GM19397 (cell line): ENCODE results near the gene TARDBP.
A peak's percentile ranks its signal among the peaks of the same experiment; 100 is the strongest.
"Not testable (repeated sequence)": the region's sequence is repeated elsewhere in the genome, so short reads cannot be mapped to it uniquely, and the experiment has no call there.

Experiments
- ATAC-seq: cut with Tn5 transposase; IDR thresholded peaks from one replicate; pipeline ENCODE4 v1.9.1; 2021; ENCODE audit warnings: mild to moderate bottlenecking, moderate library complexity; ENCODE audit not compliant: unreplicated experiment

The TARDBP gene

DNA sequence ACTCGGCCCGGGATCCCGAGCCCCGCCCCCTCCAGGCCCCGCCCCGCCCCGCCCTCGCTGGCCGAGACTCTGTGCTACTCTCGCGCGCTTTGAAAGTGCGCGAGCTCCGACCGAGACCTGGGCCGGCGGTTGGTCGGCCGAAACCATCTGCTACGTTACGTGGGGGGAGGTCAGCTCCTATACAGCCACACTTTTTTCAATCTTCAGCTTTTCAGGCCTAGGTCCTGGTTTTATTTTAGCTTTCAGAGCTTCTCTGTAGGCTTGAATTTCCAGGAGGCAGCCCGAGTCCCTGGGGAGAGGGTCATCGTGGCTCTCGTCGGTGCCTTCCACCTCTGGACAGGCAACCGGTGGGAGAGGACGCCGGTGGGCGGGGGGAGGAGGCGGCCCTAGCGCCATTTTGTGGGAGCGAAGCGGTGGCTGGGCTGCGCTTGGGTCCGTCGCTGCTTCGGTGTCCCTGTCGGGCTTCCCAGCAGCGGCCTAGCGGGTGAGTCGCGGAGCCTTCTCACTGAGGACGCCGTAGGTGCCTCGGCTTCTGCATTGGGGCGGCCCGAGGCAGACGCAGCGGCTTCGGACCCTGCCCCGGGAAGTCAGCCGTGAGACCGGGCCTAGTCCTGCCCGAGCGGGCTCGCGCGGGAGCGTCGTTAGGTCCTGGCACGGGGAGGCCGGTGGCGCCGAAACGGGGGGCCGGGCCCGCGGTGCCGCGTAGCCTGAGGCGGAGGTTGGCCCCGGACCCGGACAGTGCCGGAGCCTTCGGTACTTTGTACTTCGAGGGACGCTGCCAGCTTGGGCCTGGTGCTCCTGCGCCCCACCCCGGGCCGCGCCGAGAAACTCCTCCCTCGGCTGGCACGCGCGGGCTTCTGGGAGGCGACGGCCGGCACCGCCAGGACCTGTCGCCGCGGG, at the start of gene TARDBP:
Gene TARDBP (plus strand): TSS at position 395 of the 900 bp plus-strand sequence. CDS start 1,074 bp downstream, outside the sequence.
- peak; percentile 84 for ATAC-seq

- ATAC-seq, result no peak
Measured at GRCh38 chr1:10965546-10966226, 46.8 kb upstream of the TARDBP start.

- no peak for ATAC-seq
Measured at GRCh38 chr1:10967090-10967489, 45.4 kb upstream of the TARDBP start.

GRCh38 chr1:10968411-10968826, 44.0 kb upstream of the TARDBP start:
- no peak for ATAC-seq

DNA sequence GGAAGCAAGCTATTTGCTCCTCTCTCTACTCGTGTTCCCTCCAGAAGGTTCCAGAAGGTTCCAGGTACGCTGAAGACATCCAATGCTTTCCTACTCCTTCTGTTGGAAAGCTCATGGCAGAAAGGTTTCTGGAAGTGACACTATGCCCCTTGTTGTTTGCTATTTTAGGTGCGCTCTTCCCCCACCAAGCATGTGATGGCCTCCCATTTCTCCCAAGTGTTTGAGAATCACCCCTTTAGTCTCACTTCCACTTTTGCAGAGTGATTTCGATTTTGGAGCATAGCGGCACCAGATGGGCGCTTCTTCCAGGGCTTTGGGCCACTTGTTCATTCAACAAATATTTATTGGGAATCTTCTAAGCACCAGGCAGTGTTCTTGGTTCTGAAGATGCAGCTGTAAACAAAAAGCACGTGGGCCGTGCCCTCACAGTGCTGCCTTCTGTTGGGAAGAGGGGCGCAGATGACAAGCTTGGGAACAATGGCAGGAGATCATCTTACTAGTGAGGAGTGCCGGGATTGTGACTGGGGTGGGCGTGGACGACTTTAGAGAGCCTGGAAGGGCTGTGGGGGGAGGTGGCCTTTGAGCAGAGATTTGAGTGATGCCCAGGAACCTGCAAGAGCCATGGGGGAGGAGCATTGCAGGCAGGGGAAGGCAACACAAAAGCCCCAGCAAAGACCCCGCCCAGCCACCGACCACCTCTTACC, 43.0 kb upstream of the TARDBP start:
- ATAC-seq, result no peak

DNA sequence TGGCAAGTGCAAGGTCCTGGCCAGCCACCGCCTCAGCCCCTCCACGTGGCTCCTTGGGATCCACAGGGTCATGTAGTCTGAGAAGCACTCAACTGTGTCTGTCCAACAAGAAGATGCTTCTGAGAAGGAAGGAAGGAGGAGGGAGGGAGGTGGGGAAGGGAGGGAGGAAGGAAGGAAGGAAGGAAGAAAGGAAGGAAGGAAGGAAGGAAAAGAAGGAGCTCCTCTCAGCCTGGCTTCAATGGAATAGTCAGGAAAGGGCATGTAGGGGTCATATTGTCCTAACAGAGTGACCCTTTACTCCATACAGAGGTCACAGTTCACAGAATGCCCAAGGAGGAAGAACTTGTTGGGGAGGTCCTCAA, 42.5 kb upstream of the TARDBP start:
- ATAC-seq, result no peak

DNA sequence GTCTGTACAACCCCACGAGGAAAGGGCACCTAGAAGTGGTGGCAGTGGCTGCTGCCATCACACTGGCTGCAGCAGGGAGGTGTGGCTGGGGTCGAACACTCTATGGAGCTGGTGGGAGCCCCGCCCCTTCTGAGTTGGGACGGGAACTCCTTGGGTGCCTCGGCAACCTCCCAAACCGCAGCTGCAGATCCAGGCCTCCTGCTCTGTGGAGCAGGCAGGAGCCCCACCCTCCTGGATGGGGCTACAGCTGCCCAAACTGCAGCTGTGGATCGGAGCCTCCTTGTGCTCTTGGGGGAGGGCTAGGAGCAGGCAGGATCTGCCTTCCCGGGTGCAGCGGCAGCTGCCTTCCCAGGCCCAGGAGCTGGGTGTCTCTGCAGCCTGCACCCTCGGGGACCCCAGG, 38.9 kb upstream of the TARDBP start:
- ATAC-seq, result no peak

DNA sequence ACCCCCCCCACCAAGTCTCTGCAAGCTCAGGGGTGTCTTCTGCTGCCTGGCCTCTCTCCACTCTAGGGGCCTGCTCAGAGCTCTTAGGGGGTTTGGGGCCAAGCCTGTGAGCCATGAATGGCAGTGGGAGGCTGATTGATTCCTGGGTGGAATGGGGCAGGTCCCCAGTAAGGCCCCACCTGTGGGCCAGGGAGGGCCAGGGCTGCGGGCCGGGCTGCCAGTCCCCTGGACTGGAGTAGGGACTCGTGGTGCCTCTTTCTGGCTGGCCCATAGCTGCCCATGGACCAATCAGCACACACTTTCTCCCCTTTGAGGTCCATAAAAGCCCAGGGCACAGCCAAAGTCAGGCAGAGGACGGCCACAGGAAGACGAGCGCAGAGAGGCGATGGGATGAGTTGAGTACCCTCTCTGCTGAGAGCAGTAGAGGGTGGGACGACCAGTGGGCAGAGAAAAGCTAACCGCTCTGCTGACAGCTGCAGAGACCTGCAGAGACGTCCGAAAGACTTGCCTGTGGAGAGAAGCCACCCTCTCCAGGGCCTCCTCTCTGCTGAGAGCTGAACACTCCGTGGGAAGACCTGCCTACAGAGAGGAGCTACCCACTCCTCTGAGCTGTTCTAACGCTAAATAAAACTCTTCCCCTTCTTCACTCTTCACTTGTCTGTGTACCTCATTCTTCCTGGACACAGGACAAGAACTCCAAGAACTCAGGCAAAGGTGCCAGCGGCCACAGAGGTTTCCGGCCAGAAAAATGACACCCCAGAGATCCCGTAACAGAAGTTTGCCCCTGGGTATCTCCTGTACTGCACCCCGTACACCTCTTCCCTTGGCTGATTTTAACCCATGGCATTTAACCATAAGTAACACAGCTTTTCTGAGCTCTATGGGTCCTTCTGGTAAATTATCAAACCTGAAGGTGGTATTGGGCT, 38.2 kb upstream of the TARDBP start:
- ATAC-seq, result no peak

- ATAC-seq, result no peak
Measured at GRCh38 chr1:10975567-10976326, 36.7 kb upstream of the TARDBP start.

GRCh38 chr1:10978719-10979118, 33.7 kb upstream of the TARDBP start:
- no peak for ATAC-seq

GRCh38 chr1:10979483-10979920, 33.0 kb upstream of the TARDBP start:
- no peak for ATAC-seq

DNA sequence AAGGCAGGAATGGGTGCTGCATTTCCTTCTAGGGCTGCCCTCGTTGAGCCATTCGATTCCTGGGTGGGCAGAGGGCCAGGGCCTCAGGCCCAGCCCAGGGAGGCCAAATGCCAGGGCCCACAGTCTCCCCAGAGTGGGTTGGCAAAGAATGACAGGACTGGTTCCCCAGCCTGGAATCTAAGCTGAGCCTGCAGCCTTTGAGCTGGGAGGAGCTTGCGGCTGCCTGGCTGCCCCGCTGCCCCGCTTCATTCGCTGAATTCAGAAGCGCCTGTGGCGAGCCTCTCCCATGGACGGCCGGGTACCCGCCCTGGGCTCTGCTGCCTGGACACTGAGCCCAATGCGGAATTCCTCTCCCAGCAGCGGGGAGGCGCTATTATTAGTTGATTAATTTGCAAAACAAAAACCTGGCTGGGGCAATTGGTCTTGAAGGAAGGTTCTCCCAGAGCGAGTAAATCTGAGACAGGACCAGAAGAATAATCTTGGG, 32.3 kb upstream of the TARDBP start:
- no peak for ATAC-seq

- ATAC-seq, result no peak
Measured at GRCh38 chr1:10980841-10981727, 31.4 kb upstream of the TARDBP start.

- no peak for ATAC-seq
Measured at GRCh38 chr1:10986525-10986890, 25.9 kb upstream of the TARDBP start.

GRCh38 chr1:10987840-10988417, 24.5 kb upstream of the TARDBP start:
- no peak for ATAC-seq

DNA sequence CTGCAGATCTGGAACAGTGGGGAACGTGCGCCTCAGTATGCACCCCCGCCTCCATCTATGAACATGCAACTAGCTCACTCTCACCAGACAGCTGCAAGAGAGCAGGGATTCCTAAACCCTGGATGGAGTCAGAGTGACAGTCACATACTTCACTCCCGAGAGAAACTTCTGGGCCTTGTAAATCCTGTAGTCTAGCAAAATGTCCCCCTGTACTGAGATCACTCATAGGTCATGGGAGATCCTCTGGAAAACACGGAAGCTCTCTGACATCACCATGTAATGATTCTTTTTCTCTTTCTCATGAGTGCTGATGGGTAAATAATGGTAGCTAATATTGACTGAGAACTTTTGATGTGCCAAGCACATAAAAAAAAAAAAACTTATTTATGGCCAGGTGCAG, 23.4 kb upstream of the TARDBP start:
- no peak for ATAC-seq

GRCh38 chr1:10989920-10990516, 22.4 kb upstream of the TARDBP start:
- not testable (repeated sequence) for ATAC-seq

DNA sequence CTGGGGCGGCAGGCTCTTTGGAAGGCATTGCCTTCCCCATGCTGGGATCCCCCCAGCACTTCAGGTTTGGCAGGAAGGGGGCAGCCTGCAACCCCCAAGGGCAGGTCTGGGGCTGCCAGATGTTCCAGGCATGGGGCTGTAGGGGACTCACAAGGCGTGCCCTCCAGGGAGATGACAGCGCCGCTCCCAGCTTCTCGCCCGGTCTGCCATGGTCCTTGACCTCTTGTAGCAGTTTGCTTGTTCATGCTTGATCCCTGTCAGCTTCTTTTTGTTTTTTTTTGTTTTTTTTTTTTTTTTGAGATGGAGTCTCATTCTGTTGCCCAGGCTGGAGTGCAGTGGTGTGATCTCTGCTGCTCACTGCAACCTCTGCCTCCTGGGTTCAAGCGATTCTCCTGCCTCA, 21.6 kb upstream of the TARDBP start:
- ATAC-seq, result no peak
